Keratinocyte (primary cell): ENCODE data around the gene CCDC149.

Source experiments
- EZH2 ChIP-seq: IDR thresholded peaks from one replicate; pipeline ENCODE4 v1.6.1; 2012; ENCODE audit warnings: inconsistent platforms, mild to moderate bottlenecking, low read length, moderate library complexity
- TF ChIP-seq, protein P1 (sequence below), 3 experiments: IDR thresholded peaks in 1 of 3; conservative IDR thresholded peaks in 1 of 3; optimal IDR thresholded peaks in 1 of 3; 2 replicates in 2 of 3; 3 replicates in 1 of 3; pipeline versions ENCODE3 to v1.5.1; 2011; ENCODE audit warnings: low read length in 3 of 3, mild to moderate bottlenecking in 3 of 3, moderate library complexity in 2 of 3, control low read depth in 1 of 3, inconsistent platforms in 1 of 3; ENCODE audit not compliant: insufficient read depth in 2 of 3; ENCODE audit errors: extremely low read depth in 1 of 3

DNA sequence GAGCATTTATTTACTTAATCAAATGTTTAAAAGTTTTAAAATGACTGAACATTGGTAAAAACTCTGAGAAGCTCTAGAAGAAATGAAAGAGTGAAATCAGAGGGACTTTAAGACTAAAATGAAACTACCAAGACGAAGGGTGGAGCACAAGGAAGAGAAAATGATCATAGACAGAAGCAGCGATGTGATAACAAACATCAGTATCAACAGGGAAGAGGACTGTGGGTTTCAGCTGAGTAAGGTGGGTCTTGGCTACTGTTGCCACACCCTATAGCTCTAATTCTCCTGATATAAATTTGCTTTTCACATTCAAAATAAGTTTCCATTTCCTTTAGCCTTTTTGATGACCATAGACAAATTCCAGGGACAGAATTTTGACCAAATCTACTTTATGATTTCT is 99.1 kb downstream of the CCDC149 start:
- TF ChIP-seq EZH2: no peak
- TF ChIP-seq, protein P1, sequence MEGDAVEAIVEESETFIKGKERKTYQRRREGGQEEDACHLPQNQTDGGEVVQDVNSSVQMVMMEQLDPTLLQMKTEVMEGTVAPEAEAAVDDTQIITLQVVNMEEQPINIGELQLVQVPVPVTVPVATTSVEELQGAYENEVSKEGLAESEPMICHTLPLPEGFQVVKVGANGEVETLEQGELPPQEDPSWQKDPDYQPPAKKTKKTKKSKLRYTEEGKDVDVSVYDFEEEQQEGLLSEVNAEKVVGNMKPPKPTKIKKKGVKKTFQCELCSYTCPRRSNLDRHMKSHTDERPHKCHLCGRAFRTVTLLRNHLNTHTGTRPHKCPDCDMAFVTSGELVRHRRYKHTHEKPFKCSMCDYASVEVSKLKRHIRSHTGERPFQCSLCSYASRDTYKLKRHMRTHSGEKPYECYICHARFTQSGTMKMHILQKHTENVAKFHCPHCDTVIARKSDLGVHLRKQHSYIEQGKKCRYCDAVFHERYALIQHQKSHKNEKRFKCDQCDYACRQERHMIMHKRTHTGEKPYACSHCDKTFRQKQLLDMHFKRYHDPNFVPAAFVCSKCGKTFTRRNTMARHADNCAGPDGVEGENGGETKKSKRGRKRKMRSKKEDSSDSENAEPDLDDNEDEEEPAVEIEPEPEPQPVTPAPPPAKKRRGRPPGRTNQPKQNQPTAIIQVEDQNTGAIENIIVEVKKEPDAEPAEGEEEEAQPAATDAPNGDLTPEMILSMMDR (optimal IDR thresholded peaks at IDR 0.05 in 1 of 3, IDR thresholded peaks at IDR 0.05 in 1 of 3, conservative IDR thresholded peaks at IDR 0.05 in 1 of 3; ENCODE audit: extremely low read depth in 1 of 3, insufficient read depth in 2 of 3, low read length in 3 of 3): no peak
